NCI-H748 treated with DMSO at 0.1 percent for 48 hours (cell line): ENCODE measurements around the gene TUBB6.

Source experiments
- DNase-seq: peaks from one replicate; lab custom pipeline; 2025; lab: John Stamatoyannopoulos, UW

TUBB6 gene

GRCh38 chr18:12307701-12308385 lies at the start of gene TUBB6:
Gene TUBB6, plus strand, starts transcription at chr18:12308241. Its CDS starts 52 bp downstream, at chr18:12308293.
- DNase-seq, result peak; percentile 36

- DNase-seq, result no peak
Measured at GRCh38 chr18:12258719-12259705, 49.0 kb upstream of the TUBB6 start.

GRCh38 chr18:12262748-12263147 lies 45.3 kb upstream of the TUBB6 start:
- DNase-seq, result no peak

GRCh38 chr18:12264864-12265263 lies 43.2 kb upstream of the TUBB6 start:
- no peak for DNase-seq

- peak; percentile 75 for DNase-seq
Measured at GRCh38 chr18:12271376-12272235, 36.4 kb upstream of the TUBB6 start.

GRCh38 chr18:12274793-12275192 lies 33.2 kb upstream of the TUBB6 start:
- no peak for DNase-seq

GRCh38 chr18:12276736-12277554 lies 31.1 kb upstream of the TUBB6 start:
- no peak for DNase-seq

GRCh38 chr18:12278215-12278671 lies 29.8 kb upstream of the TUBB6 start:
- DNase-seq, result no peak

GRCh38 chr18:12278741-12279682 lies 29.0 kb upstream of the TUBB6 start:
- no peak for DNase-seq

GRCh38 chr18:12279781-12280531 lies 28.1 kb upstream of the TUBB6 start:
- DNase-seq, result no peak

GRCh38 chr18:12281861-12282260 lies 26.2 kb upstream of the TUBB6 start:
- no peak for DNase-seq

- no peak for DNase-seq
Measured at GRCh38 chr18:12282442-12283039, 25.5 kb upstream of the TUBB6 start.

- no peak for DNase-seq
Measured at GRCh38 chr18:12283256-12283655, 24.8 kb upstream of the TUBB6 start.

GRCh38 chr18:12283666-12284065 lies 24.4 kb upstream of the TUBB6 start:
- DNase-seq, result no peak

- no peak for DNase-seq
Measured at GRCh38 chr18:12287131-12287681, 20.8 kb upstream of the TUBB6 start.

GRCh38 chr18:12287684-12288402 lies 20.2 kb upstream of the TUBB6 start:
- DNase-seq, result no peak

GRCh38 chr18:12288403-12288755 lies 19.7 kb upstream of the TUBB6 start:
- no peak for DNase-seq

- DNase-seq, result no peak
Measured at GRCh38 chr18:12290086-12290485, 18.0 kb upstream of the TUBB6 start.
